DOHH2 (cell line): Measurements from ENCODE around the gene HSD17B12.

Experiments
- H3F3A ChIP-seq: fragments of 200-600 bp; sonication (generic), shearing (Covaris generic); 2 replicates; pipeline ENCODE4 v1.6.0; 2016; ENCODE audit warnings: antibody characterized with exemption, mild to moderate bottlenecking; ENCODE audit not compliant: control insufficient read depth, insufficient read depth
- H3K27ac ChIP-seq: fragments of 200-600 bp; sonication (generic); 2 replicates; pipeline ENCODE4 v1.5.1; 2014; ENCODE audit warnings: low read depth, mild to moderate bottlenecking, low read length, moderate library complexity
- H3K27me3 ChIP-seq: fragments of 200-600 bp; sonication (generic); 2 replicates; pipeline ENCODE4 v1.6.1; 2014; ENCODE audit warnings: mild to moderate bottlenecking, low read length, mixed read lengths; ENCODE audit not compliant: control insufficient read depth
- H3K36me3 ChIP-seq: fragments of 200-600 bp; sonication (generic); 2 replicates; pipeline ENCODE4 v1.6.1; 2014; ENCODE audit warnings: mild to moderate bottlenecking, low read length, moderate library complexity, mixed read lengths; ENCODE audit not compliant: control insufficient read depth
- H3K4me1 ChIP-seq: fragments of 200-600 bp; sonication (generic); 2 replicates; pipeline ENCODE4 v1.6.1; 2014; ENCODE audit warnings: mild to moderate bottlenecking, low read length, mixed read lengths; ENCODE audit not compliant: control insufficient read depth
- H3K4me2 ChIP-seq: fragments of 200-600 bp; sonication (generic); 2 replicates; pipeline ENCODE4 v1.6.0; 2014; ENCODE audit warnings: mild to moderate bottlenecking, low read length, moderate library complexity
- H3K4me3 ChIP-seq: fragments of 200-600 bp; sonication (generic); 2 replicates; pipeline ENCODE4 v1.5.1; 2014; ENCODE audit warnings: mild to moderate bottlenecking, low read length, mixed read lengths
- H3K79me2 ChIP-seq: fragments of 200-600 bp; sonication (generic); 2 replicates; pipeline ENCODE4 v1.6.1; 2014; ENCODE audit warnings: mild to moderate bottlenecking, low read length, mixed read lengths; ENCODE audit not compliant: control insufficient read depth
- H3K9me2 ChIP-seq: fragments of 200-600 bp; sonication (generic); replicated peaks from 2 replicates; pipeline ENCODE4 v1.6.1; 2014; ENCODE audit warnings: mild to moderate bottlenecking, low read length, mixed read lengths; ENCODE audit not compliant: control insufficient read depth
- H3K9me3 ChIP-seq: fragments of 200-600 bp; sonication (generic); 2 replicates; pipeline ENCODE4 v1.6.1; 2014; ENCODE audit warnings: antibody characterized with exemption, low read length, mixed read lengths; ENCODE audit not compliant: control insufficient read depth, insufficient read depth
- H4K20me1 ChIP-seq: fragments of 200-600 bp; sonication (generic); 2 replicates; pipeline ENCODE4 v1.6.0; 2014; ENCODE audit warnings: low read depth, mild to moderate bottlenecking, antibody characterized with exemption, low read length, moderate library complexity; ENCODE audit not compliant: control insufficient read depth, insufficient read depth
- EZH2phosphoT487 ChIP-seq: fragments of 200-600 bp; sonication (generic); IDR thresholded peaks from 2 replicates; pipeline ENCODE4 v1.6.1; 2017; ENCODE audit warnings: borderline replicate concordance, mild to moderate bottlenecking, antibody characterized with exemption, low read length, moderate library complexity, mixed read lengths
- TF ChIP-seq, protein P1 (sequence below): fragments of 200-600 bp; sonication (generic); IDR thresholded peaks from one replicate; pipeline ENCODE4 v1.5.1; 2014; ENCODE audit warnings: antibody characterized with exemption, mild to moderate bottlenecking, low read depth, low read length; ENCODE audit not compliant: poor library complexity, severe bottlenecking

The HSD17B12 gene

DNA sequence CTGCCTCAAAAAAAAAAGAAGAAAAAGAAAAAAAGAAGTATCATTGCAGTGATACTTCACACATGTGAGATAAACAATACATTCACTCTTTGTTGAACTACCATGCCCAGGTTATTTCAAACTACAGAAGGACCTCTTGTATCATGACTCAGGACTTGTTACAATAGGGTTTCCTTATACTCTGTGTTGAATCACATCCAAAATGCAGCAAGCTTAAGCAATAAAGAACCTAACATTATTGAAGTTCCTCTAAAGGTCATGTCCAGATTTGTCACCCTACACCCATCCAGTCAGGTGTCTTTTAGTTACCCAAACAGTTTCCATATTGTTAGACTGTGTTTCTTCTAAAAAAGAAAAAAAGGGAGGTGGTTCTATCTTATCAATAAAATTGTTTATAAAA is 173.2 kb downstream of the HSD17B12 start:
- H3K9me2 ChIP-seq: no peaks in the 10 kb centered on the region
- H3F3A ChIP-seq: peaks cover 6% of the 10 kb centered on the region; the same call in 1 of the 2 replicates
- no peaks in the 10 kb centered on the region for H3K27me3 ChIP-seq
- H3K79me2 ChIP-seq: no peaks in the 10 kb centered on the region
- H4K20me1 ChIP-seq: peaks cover 4% of the 10 kb centered on the region; the same call in 1 of the 2 replicates
- H3K36me3 ChIP-seq: peaks cover 39% of the 10 kb centered on the region
- no peak overlapping the region for H3K4me3 ChIP-seq
- no peak overlapping the region for H3K4me2 ChIP-seq
- H3K4me1 ChIP-seq: no peaks in the 10 kb centered on the region
- TF ChIP-seq, protein P1, sequence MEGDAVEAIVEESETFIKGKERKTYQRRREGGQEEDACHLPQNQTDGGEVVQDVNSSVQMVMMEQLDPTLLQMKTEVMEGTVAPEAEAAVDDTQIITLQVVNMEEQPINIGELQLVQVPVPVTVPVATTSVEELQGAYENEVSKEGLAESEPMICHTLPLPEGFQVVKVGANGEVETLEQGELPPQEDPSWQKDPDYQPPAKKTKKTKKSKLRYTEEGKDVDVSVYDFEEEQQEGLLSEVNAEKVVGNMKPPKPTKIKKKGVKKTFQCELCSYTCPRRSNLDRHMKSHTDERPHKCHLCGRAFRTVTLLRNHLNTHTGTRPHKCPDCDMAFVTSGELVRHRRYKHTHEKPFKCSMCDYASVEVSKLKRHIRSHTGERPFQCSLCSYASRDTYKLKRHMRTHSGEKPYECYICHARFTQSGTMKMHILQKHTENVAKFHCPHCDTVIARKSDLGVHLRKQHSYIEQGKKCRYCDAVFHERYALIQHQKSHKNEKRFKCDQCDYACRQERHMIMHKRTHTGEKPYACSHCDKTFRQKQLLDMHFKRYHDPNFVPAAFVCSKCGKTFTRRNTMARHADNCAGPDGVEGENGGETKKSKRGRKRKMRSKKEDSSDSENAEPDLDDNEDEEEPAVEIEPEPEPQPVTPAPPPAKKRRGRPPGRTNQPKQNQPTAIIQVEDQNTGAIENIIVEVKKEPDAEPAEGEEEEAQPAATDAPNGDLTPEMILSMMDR: no peak
- TF ChIP-seq EZH2phosphoT487: no peak
- no peaks in the 10 kb centered on the region for H3K9me3 ChIP-seq
- H3K27ac ChIP-seq: no peak overlapping the region

DNA sequence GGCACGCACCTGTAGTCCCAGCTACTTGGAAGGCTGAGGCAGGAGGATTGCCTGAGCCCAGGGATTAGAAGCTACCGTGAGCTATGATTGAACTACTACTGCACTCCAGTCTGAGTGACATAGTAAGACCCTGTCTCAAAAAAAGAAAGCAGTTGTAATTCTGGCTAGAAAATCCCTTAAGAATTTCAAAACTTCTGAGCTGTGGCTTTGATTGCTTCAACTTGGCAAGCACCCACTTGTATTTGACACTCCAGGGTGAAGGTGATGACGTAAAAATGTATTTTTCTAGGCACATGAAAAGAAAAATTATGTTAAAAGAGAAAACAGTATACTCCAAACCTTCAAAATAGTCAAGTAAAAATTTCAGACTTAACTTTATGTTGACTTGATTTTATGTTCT is 176.5 kb downstream of the HSD17B12 start:
- H3K79me2 ChIP-seq: no peaks in the 10 kb centered on the region
- H3K4me1 ChIP-seq: no peaks in the 10 kb centered on the region
- H3K9me3 ChIP-seq: no peaks in the 10 kb centered on the region; the same call in 1 of the 2 replicates
- H3K36me3 ChIP-seq: peaks cover 39% of the 10 kb centered on the region
- no peak overlapping the region for H3K4me3 ChIP-seq
- TF ChIP-seq, protein P1: no peak
- TF ChIP-seq EZH2phosphoT487: no peak
- 0 out of 2 replicates have a peak, but pooled peaks cover 2% of the 10 kb centered on the region for H3F3A ChIP-seq
- H3K4me2 ChIP-seq: no peak overlapping the region
- no peaks in the 10 kb centered on the region for H3K9me2 ChIP-seq
- H3K27ac ChIP-seq: no peak overlapping the region
- peaks cover 4% of the 10 kb centered on the region; the same call in 1 of the 2 replicates for H4K20me1 ChIP-seq
- H3K27me3 ChIP-seq: no peaks in the 10 kb centered on the region

DNA sequence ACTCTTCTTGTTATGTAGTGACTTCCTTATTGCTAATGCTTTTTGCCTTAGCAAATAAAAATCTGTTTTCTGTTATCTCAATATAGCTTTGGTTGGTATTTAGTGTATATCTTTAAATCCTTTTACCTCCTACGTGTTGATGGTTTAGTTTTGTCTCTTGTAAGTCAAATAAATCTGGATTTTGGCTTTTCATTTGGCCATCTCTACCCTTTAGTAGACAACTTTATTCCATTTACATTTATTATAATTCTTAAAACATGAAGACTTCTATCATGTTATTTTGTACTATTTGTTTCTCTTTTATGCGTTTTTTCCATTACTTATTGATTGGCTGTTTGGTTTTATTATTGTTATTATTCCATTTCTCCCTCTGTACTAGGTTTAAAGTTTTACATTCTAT is 180.6 kb downstream of the HSD17B12 start:
- Histone ChIP-seq H3K27me3 (no peaks in the 10 kb centered on the region), H3K4me1 (no peaks in the 10 kb centered on the region), H3K79me2 (no peaks in the 10 kb centered on the region), H3F3A (0 out of 2 replicates have a peak, but pooled peaks cover 2% of the 10 kb centered on the region), H3K4me2 (no peak overlapping the region), H3K36me3 (peaks cover 5% of the 10 kb centered on the region), H3K9me3 (no peaks in the 10 kb centered on the region; the same call in 1 of the 2 replicates), H3K9me2 (no peaks in the 10 kb centered on the region), H3K27ac (no peak overlapping the region), H3K4me3 (no peak overlapping the region), H4K20me1 (no peaks in the 10 kb centered on the region)
- TF ChIP-seq, protein P1: no peak
- TF ChIP-seq EZH2phosphoT487: no peak
